BLaER1 (cell line): ENCODE results near the gene BUB1B.
"Not testable (repeated sequence)": the region's sequence is repeated elsewhere in the genome, so short reads cannot be mapped to it uniquely, and the experiment has no call there.

Source experiments
- H3K27ac ChIP-seq: shearing (Covaris generic); formaldehyde crosslinking; 2 replicates; pipeline ENCODE4 v1.8.1; 2022
- H3K27me3 ChIP-seq: shearing (Covaris generic); formaldehyde crosslinking; 2 replicates; pipeline ENCODE4 v1.8.1; 2022
- H3K36me3 ChIP-seq: shearing (Covaris generic); formaldehyde crosslinking; 2 replicates; pipeline ENCODE4 v1.8.1; 2022
- H3K4me1 ChIP-seq: shearing (Covaris generic); formaldehyde crosslinking; 2 replicates; pipeline ENCODE4 v1.8.1; 2022
- H3K4me2 ChIP-seq: shearing (Covaris generic); formaldehyde crosslinking; 2 replicates; pipeline ENCODE4 v1.8.1; 2022
- H3K4me3 ChIP-seq: shearing (Covaris generic); formaldehyde crosslinking; 2 replicates; pipeline ENCODE4 v1.8.1; 2022
- H3K9ac ChIP-seq: shearing (Covaris generic); formaldehyde crosslinking; 2 replicates; pipeline ENCODE4 v1.8.1; 2022
- H3K9me3 ChIP-seq: shearing (Covaris generic); formaldehyde crosslinking; 2 replicates; pipeline ENCODE4 v1.8.1; 2022
- H4K20me1 ChIP-seq: shearing (Covaris generic); formaldehyde crosslinking; 2 replicates; pipeline ENCODE4 v1.8.1; 2022
- Cebpa-rat ChIP-seq: shearing (Covaris generic); IDR thresholded peaks from 2 replicates; pipeline ENCODE4 v1.8.1; 2022

The BUB1B gene

DNA sequence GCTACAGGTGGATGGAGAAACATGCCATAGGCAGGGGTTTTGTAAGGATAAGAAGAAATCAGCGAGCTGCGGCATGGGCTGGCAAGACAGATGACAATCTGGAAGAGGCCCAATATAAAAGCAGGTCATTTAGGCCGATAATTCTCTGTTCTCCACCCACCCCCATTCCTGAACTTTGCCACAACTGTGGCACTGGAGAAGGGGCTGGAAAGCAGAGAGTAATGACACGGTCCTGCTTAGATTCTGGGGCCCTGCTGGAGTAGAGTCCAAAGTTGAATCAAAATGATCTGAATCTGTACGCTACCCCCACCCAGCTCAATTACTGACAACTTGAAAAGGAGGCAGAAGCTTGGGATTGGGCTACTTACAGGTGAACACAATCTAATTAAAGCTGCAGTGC, 18.4 kb upstream of the BUB1B start:
- no peak overlapping the region for H3K4me2 ChIP-seq
- H4K20me1 ChIP-seq: no peaks in the 10 kb centered on the region
- no peak overlapping the region for H3K9ac ChIP-seq
- no peaks in the 10 kb centered on the region for H3K9me3 ChIP-seq
- no peak for TF ChIP-seq Cebpa-rat
- H3K27ac ChIP-seq: no peak overlapping the region
- no peaks in the 10 kb centered on the region for H3K27me3 ChIP-seq
- H3K4me1 ChIP-seq: no peaks in the 10 kb centered on the region
- no peaks in the 10 kb centered on the region for H3K36me3 ChIP-seq
- H3K4me3 ChIP-seq: no peak overlapping the region

DNA sequence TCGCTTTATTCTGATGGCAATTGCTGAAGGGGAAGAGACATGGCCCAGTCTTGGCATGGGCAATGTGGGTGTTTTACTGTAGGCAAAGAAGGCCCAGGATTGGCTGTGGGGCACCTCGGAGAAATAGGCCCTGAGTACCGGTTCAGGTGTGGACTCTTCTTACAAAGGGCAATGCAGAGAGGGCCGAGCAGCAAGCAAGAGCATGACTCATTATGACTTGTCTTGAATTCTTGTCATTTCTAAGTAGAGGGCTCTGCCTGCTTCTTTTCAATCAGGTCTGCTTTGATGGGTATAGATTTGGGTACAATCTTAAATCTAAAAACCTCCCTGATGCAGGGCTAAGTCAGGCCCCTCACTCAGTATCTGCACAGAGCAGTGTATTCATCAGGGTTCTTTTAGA, 14.8 kb upstream of the BUB1B start:
- H3K4me1 ChIP-seq: no peaks in the 10 kb centered on the region
- H3K9me3 ChIP-seq: no peaks in the 10 kb centered on the region
- TF ChIP-seq Cebpa-rat: no peak
- no peaks in the 10 kb centered on the region for H3K36me3 ChIP-seq
- H3K4me3 ChIP-seq: no peak overlapping the region
- no peaks in the 10 kb centered on the region for H4K20me1 ChIP-seq
- H3K4me2 ChIP-seq: no peak overlapping the region
- H3K9ac ChIP-seq: no peak overlapping the region
- no peak overlapping the region for H3K27ac ChIP-seq
- no peaks in the 10 kb centered on the region for H3K27me3 ChIP-seq

DNA sequence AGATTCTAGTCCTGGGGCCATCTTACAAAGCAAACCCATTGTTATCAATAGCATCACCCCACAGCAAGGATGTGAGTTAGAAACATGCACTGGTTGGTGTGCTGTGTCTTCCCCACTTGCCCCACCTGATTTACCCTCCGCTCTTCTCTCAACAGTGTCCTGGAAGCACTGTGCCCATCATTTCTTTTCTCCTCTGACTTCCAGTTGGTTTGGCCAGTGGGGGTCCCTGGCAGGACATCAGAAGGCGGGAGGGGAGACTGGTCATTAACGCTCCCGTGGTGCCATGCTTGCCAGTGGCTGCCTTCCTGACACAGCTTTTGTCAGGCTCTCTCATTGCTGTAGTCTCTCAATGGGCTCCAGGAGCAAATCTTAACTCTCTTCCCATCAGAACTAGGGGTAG, 11.5 kb upstream of the BUB1B start:
- Histone ChIP-seq H3K27ac (no peak overlapping the region), H3K27me3 (no peaks in the 10 kb centered on the region), H3K4me1 (no peaks in the 10 kb centered on the region), H3K4me2 (no peak overlapping the region), H3K36me3 (no peaks in the 10 kb centered on the region), H3K9me3 (no peaks in the 10 kb centered on the region), H4K20me1 (no peaks in the 10 kb centered on the region), H3K9ac (no peak overlapping the region), H3K4me3 (no peak overlapping the region)
- no peak for TF ChIP-seq Cebpa-rat

DNA sequence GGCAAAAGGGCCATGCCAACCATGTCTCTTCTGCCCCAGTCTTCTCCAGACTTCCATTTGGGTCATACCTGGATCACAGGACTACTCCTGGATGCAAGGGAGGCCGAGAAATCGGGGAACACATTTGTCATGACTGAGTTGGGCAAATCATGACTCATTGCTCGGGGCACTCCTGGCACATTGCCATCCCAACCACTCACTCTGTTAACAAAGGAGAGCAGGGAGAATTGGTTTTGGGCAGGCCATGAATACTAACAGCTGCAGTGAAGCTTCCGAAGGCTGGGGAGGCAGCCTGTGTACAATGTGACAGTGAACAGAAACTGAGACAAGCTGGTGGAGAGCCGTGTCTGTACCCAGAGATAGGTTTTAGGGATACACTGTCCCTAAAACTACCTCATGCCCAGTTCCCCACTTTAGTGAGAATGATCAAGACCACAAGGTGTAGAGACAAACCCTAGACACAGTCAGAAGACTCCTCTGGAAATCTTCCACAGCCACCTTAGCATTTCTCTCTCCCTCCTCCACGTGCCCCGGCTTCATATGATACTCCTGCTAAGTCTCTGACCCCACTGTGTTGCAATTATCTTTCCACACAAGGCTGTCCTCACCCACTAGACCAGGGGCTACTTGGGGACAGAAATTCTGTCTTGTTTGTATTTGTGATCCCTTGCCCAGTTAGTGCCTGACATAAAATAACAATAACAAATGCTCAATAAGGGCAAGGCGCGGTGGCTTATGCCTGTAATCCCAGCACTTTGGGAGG, 10.5 kb upstream of the BUB1B start:
- no peak overlapping the region for H3K9ac ChIP-seq
- H3K36me3 ChIP-seq: no peaks in the 10 kb centered on the region
- no peak overlapping the region for H3K27ac ChIP-seq
- H3K4me3 ChIP-seq: no peak overlapping the region
- no peaks in the 10 kb centered on the region for H3K9me3 ChIP-seq
- TF ChIP-seq Cebpa-rat: no peak
- no peaks in the 10 kb centered on the region for H3K27me3 ChIP-seq
- H3K4me2 ChIP-seq: no peak overlapping the region
- no peaks in the 10 kb centered on the region for H3K4me1 ChIP-seq
- no peaks in the 10 kb centered on the region for H4K20me1 ChIP-seq

DNA sequence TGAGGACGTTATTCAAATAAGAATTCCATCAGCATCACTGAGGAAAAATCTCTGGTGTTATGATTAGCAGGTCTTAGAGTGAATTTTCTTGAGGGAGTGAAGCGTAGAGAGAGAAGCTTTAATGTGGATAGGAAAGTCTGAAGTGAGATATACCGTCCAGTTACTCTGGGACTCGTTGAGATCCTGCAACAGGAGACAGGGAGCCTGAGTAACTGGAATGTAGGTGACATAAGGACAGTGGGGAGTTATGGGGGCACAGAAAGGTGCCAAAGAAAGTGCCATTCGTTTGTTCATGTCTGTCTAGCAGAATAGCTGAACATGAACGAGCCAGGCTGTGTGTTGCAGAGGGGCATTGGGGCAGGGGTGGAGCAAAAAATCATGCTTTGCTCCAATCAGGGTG, 9.4 kb upstream of the BUB1B start:
- H3K4me3 ChIP-seq: no peak overlapping the region
- H3K4me1 ChIP-seq: no peaks in the 10 kb centered on the region
- no peaks in the 10 kb centered on the region for H3K27me3 ChIP-seq
- no peak overlapping the region for H3K4me2 ChIP-seq
- H3K27ac ChIP-seq: no peak overlapping the region
- H3K9me3 ChIP-seq: no peaks in the 10 kb centered on the region
- no peaks in the 10 kb centered on the region for H4K20me1 ChIP-seq
- H3K9ac ChIP-seq: no peak overlapping the region
- TF ChIP-seq Cebpa-rat: no peak
- H3K36me3 ChIP-seq: no peaks in the 10 kb centered on the region

DNA sequence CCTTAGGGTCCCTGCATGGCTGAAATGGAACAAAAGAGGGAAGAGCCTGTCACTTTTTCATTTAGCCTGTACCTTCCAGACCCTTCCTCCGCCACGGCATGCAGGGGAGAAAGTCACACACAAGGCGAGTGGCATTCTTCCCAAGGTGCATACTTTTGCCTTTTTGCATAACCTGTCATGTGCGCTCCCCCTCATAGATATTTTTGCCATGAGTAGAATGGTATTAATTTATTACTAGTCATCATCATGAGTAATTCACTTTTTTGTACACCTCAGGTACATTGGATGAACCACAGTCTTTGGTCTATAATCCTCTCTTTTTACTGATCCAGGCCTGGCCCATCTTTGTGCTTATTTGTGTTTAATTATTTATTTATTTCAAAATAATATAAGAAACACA, 8.9 kb upstream of the BUB1B start:
- Histone ChIP-seq H3K4me1 (no peaks in the 10 kb centered on the region), H3K9ac (no peak overlapping the region), H3K27me3 (no peaks in the 10 kb centered on the region), H3K9me3 (no peaks in the 10 kb centered on the region), H3K4me3 (no peak overlapping the region), H3K4me2 (no peak overlapping the region), H3K27ac (no peak overlapping the region), H4K20me1 (no peaks in the 10 kb centered on the region), H3K36me3 (no peaks in the 10 kb centered on the region)
- TF ChIP-seq Cebpa-rat: no peak

DNA sequence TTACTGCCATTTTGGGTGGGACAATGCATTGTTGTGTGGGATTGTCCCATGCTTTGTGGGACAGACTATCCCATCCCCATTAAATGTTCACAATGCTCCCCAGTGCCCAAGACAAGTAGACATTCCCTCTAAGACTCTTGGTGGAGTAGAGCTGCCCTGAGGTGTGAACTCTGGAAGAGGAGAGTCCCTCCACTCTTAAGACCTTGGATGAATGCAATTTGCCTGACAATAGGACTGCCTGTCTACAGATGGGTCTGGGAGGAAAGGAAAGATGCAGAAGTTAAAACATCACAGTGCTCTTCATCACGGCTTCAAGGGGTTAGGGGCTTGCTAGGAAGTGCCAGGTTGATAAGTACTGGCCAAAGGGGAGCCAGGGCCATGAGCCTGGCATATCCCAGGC, 6.0 kb upstream of the BUB1B start:
- not testable (repeated sequence) for H3K9ac ChIP-seq, H3K27ac ChIP-seq, H3K4me3 ChIP-seq

DNA sequence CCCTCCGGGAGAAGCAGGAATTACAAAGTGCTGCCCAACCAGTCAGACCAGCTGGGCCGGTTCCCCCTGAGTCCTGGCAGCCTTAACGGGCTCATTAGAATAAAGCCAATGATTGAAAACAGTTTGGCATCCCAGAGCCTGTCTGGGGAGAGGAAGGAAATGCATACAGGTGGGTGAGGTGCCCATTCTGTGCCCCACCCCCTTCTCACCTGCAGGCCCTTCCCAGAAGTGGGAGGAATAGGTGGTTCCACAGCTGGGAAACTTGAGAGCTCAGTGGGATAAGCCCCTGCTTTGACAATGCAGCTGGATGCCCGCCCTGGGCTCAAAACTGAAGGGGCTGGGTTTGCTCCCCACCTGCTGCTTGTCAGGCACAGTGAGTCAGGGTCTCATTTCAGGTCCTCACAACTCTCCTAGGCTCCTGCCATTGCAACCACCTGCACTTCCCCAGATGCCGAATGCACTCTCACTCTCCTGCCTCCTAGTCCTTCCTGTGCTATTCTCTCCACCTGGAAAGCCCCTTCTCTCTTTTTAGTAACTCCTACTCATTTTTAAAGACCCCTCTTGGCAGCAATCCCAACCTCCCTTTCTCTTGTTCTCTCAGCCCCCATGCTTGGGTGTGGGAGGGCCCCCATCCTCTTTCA, 5.5 kb upstream of the BUB1B start:
- no peak for TF ChIP-seq Cebpa-rat
- Histone ChIP-seq H3K9ac (no peak overlapping the region), H3K4me3 (no peak overlapping the region), H3K36me3 (no peaks in the 10 kb centered on the region), H3K9me3 (no peaks in the 10 kb centered on the region), H3K27ac (no peak overlapping the region), H3K4me2 (no peak overlapping the region), H3K27me3 (no peaks in the 10 kb centered on the region), H3K4me1 (peaks cover 2% of the 10 kb centered on the region), H4K20me1 (no peaks in the 10 kb centered on the region)

More for the DNA sequence above, 6.0 kb upstream of the BUB1B start:
- not testable (repeated sequence) for H3K36me3 ChIP-seq, H3K9me3 ChIP-seq, H3K4me1 ChIP-seq, H4K20me1 ChIP-seq, H3K4me2 ChIP-seq, H3K27me3 ChIP-seq

DNA sequence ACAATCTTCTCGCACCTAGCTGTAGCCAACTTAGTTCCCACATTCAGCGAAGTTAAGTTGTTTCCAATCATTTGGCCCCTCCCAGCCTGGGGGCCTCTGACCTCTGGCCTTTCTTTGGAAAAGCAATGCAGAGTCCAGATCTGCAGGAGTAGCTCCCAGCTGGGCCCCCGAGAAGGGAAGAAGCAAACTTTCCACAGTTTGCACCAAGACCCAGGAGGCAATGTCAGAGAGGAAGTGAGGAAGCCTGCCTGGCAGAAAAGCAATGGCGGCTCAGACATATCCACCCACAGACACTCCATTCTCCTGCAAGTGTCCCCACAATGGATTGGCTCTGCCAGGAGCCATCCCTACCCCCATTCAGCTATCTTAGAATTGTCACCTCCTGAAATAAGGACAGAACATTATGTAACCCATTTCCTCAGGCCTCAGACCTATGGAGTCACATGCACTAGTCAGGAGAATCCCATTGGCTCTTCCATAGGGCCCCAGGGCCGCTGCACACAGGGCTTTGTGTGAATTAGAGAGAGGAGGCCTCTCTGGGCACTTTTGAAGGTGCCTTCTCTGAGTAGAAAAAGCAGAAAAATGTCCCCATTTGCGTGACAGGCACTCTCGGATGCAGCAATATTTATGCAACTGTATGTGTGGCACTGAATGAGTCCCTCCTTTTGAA, 3.0 kb upstream of the BUB1B start:
- no peaks in the 10 kb centered on the region for H3K9me3 ChIP-seq

DNA sequence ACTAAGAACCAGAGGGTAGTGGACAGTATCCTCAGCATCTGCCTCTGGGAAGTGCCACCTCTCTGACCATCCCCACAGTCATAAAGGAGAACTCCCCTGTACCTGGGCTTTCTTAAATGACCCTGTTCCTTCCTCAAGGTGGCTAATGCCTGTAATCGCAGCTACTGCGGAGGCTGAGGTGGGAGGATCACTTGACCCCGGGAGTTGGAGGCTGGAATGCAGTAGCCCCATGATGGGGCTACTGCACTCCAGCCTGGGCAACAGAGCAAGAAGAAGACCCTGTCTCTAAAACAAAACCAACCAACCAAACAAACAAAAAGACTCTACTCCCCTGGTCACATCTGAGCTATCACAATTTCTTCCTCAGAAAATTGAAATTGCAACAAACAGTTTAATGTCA, 848 bp upstream of the BUB1B start:
- Histone ChIP-seq H3K4me1 (peaks cover 32% of the 10 kb centered on the region), H3K4me2 (no peak overlapping the region), H3K27ac (no peak overlapping the region), H3K9me3 (no peaks in the 10 kb centered on the region), H3K4me3 (no peak overlapping the region), H3K9ac (no peak overlapping the region), H4K20me1 (peaks cover 21% of the 10 kb centered on the region), H3K36me3 (peaks cover 20% of the 10 kb centered on the region), H3K27me3 (no peaks in the 10 kb centered on the region)
- no peak for TF ChIP-seq Cebpa-rat

More for the DNA sequence above, 3.0 kb upstream of the BUB1B start:
- Histone ChIP-seq H3K36me3 (peaks cover 1% of the 10 kb centered on the region; the same call in 1 of the 2 replicates), H3K4me3 (no peak overlapping the region), H3K27ac (no peak overlapping the region), H4K20me1 (peaks cover 4% of the 10 kb centered on the region; the same call in 1 of the 2 replicates), H3K4me1 (peaks cover 19% of the 10 kb centered on the region), H3K4me2 (no peak overlapping the region), H3K9ac (no peak overlapping the region), H3K27me3 (no peaks in the 10 kb centered on the region)
- no peak for TF ChIP-seq Cebpa-rat
